ENCODE data around the gene RBAK. TPM values are rescaled to one million over a fixed set of nuclear protein-coding genes. Genes with fewer than 3 reads are reported as not detected.
"Not testable (repeated sequence)": the region's sequence is repeated elsewhere in the genome, so short reads cannot be mapped to it uniquely, and the experiment has no call there.

The RBAK gene
- total and polyA plus RNA-seq, 2 donors (not counting 1 experiment from before 2014, with no cell fraction given), result 3.7 to 20.3 TPM

DNA sequence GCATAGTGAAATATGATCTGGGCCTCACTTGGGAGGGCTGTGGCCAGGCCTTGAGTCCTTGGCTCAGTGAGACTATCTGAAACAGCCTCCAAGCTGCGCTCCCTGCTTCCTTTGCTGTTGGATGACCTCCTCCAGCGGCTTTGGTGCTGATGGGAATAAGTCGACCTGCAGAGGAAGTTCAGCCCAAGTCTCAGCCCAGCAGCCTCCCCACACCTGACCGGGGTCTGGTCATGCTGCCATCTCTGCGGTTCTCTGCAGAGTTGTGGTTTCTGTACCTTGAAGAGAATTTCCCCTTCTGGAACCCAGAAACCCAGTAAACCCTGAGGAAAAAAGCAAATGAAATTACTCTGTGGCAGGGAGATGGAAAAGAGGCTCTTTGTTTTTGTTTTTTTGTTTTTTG lies 4.6 kb upstream of the RBAK start:
- H3K9me3 Mint-ChIP-seq (ENCODE audit: insufficient read depth), result no peaks in the 10 kb centered on the region
- Histone ChIP-seq H4K20me1 (ENCODE audit: control insufficient read depth, insufficient read depth, low read length, poor library complexity, severe bottlenecking) (no peaks in the 10 kb centered on the region), H3K9ac (ENCODE audit: low read length) (no peak overlapping the region), H3K27me3 (replicated peaks in 1 of 4; ENCODE audit: control extremely low read depth in 1 of 4, control insufficient read depth in 3 of 4, insufficient read depth in 4 of 4, low read length in 3 of 4) (no peaks in the 10 kb centered on the region), H3K9me3 (ENCODE audit: control extremely low read depth in 1 of 3, control insufficient read depth in 2 of 3, insufficient read depth in 1 of 3, low read length in 2 of 3) (peaks cover 0 to 8% (median 0%) of the 10 kb centered on the region in 3 donors), H3K4me1 (ENCODE audit: control insufficient read depth in 2 of 2, insufficient read depth in 2 of 2, low read length in 2 of 2) (peaks cover 0 to 8% of the 10 kb centered on the region in 2 donors), H3K79me2 (ENCODE audit: control insufficient read depth, insufficient read depth, low read length) (peaks cover 6% of the 10 kb centered on the region), H3K4me3 (ENCODE audit: control extremely low read depth in 1 of 5, extremely low read depth in 1 of 5, insufficient read depth in 1 of 5, low read depth in 2 of 5, low read length in 4 of 5) (no peak overlapping the region), H3K27ac (ENCODE audit: low read length in 2 of 2) (no peak overlapping the region), H3K36me3 (replicated peaks in 1 of 2; ENCODE audit: control extremely low read depth in 1 of 2, control insufficient read depth in 1 of 2, extremely low read depth in 1 of 2, insufficient read depth in 2 of 2, low read length in 1 of 2) (no peaks in the 10 kb centered on the region), H3K4me2 (replicated peaks; ENCODE audit: low read depth, low read length, poor library complexity, severe bottlenecking) (no peak overlapping the region), H2AFZ (ENCODE audit: insufficient read depth, low read depth, low read length, poor library complexity, severe bottlenecking) (no peak overlapping the region)
- no peak for DNase-seq
- CTCF ChIA-PET, result no interaction called here
- H3K27me3 Mint-ChIP-seq, result no peaks in the 10 kb centered on the region
- POLR2A ChIA-PET, result no interaction called here
- no peak for ATAC-seq (ENCODE audit: low read depth)
- H3K4me1 Mint-ChIP-seq, result peaks cover 7% of the 10 kb centered on the region
- WGBS (ENCODE audit: insufficient coverage), result 46% methylated on average over 3 of the region's 5 CpGs
- intact Hi-C loops (cut with micrococcal nuclease), result no loop called here
- H3K27ac Mint-ChIP-seq, result no peak overlapping the region
- no peak for TF ChIP-seq EZH2 (IDR thresholded peaks at IDR 0.05; ENCODE audit: borderline replicate concordance, insufficient read depth, low read depth, low read length, poor library complexity, severe bottlenecking)
- TF ChIP-seq, protein P1, sequence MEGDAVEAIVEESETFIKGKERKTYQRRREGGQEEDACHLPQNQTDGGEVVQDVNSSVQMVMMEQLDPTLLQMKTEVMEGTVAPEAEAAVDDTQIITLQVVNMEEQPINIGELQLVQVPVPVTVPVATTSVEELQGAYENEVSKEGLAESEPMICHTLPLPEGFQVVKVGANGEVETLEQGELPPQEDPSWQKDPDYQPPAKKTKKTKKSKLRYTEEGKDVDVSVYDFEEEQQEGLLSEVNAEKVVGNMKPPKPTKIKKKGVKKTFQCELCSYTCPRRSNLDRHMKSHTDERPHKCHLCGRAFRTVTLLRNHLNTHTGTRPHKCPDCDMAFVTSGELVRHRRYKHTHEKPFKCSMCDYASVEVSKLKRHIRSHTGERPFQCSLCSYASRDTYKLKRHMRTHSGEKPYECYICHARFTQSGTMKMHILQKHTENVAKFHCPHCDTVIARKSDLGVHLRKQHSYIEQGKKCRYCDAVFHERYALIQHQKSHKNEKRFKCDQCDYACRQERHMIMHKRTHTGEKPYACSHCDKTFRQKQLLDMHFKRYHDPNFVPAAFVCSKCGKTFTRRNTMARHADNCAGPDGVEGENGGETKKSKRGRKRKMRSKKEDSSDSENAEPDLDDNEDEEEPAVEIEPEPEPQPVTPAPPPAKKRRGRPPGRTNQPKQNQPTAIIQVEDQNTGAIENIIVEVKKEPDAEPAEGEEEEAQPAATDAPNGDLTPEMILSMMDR (IDR thresholded peaks at IDR 0.05), result no peak
- no peak overlapping the region for H3K4me3 Mint-ChIP-seq

DNA sequence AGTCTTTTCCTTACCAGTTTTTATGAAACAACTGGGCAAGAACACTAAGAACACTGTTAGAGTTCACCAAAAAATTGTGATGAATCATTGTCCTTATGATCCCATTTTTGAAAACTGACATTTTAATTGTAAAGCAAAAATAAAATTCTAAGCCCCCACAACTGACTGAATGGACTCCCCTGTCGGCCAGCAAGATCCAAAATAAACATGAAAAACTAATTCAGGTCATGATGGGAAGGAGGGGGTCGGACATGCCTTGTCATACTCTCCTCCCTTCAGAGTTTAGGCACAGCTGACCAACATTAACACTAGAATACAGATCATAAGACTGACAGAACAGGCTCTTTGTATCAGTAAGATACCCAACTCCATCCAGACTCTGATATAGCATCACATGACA lies 2.0 kb upstream of the RBAK start:
- 80% methylated on average over 1 of the region's 2 CpGs for WGBS (ENCODE audit: insufficient coverage)
- H3K4me3 Mint-ChIP-seq, result no peak overlapping the region
- H3K9me3 Mint-ChIP-seq (ENCODE audit: insufficient read depth), result no peaks in the 10 kb centered on the region
- Histone ChIP-seq H3K36me3 (replicated peaks in 1 of 2; ENCODE audit: control extremely low read depth in 1 of 2, control insufficient read depth in 1 of 2, extremely low read depth in 1 of 2, insufficient read depth in 2 of 2, low read length in 1 of 2) (no peaks in the 10 kb centered on the region), H2AFZ (ENCODE audit: insufficient read depth, low read depth, low read length, poor library complexity, severe bottlenecking) (no peak overlapping the region), H3K9ac (ENCODE audit: low read length) (no peak overlapping the region), H3K27ac (ENCODE audit: low read length in 2 of 2) (no peak overlapping the region), H4K20me1 (ENCODE audit: control insufficient read depth, insufficient read depth, low read length, poor library complexity, severe bottlenecking) (no peaks in the 10 kb centered on the region), H3K4me3 (ENCODE audit: control extremely low read depth in 1 of 5, extremely low read depth in 1 of 5, insufficient read depth in 1 of 5, low read depth in 2 of 5, low read length in 4 of 5) (no peak overlapping the region), H3K27me3 (replicated peaks in 1 of 4; ENCODE audit: control extremely low read depth in 1 of 4, control insufficient read depth in 3 of 4, insufficient read depth in 4 of 4, low read length in 3 of 4) (no peaks in the 10 kb centered on the region), H3K4me2 (replicated peaks; ENCODE audit: low read depth, low read length, poor library complexity, severe bottlenecking) (no peak overlapping the region), H3K9me3 (ENCODE audit: control extremely low read depth in 1 of 3, control insufficient read depth in 2 of 3, insufficient read depth in 1 of 3, low read length in 2 of 3) (peaks cover 0 to 8% (median 0%) of the 10 kb centered on the region in 3 donors), H3K4me1 (ENCODE audit: control insufficient read depth in 2 of 2, insufficient read depth in 2 of 2, low read length in 2 of 2) (peaks cover 0 to 16% of the 10 kb centered on the region in 2 donors), H3K79me2 (ENCODE audit: control insufficient read depth, insufficient read depth, low read length) (peaks cover 15% of the 10 kb centered on the region)
- ATAC-seq (ENCODE audit: low read depth), result no peak
- intact Hi-C loops (cut with micrococcal nuclease), result loop anchor here (2.0 kb wide), 1 partner anchor 69 kb away; no protein-coding TSS in a partner anchor
- no peaks in the 10 kb centered on the region for H3K27me3 Mint-ChIP-seq
- peaks cover 20% of the 10 kb centered on the region for H3K4me1 Mint-ChIP-seq
- TF ChIP-seq EZH2 (IDR thresholded peaks at IDR 0.05; ENCODE audit: borderline replicate concordance, insufficient read depth, low read depth, low read length, poor library complexity, severe bottlenecking), result no peak
- TF ChIP-seq, protein P1 (IDR thresholded peaks at IDR 0.05), result no peak
- ChIA-PET POLR2A (no interaction called here), CTCF (interaction anchor here (2.4 kb wide), 1 partner anchor 70 kb away, joined by 10 read pairs; no protein-coding TSS in a partner anchor)
- no peak overlapping the region for H3K27ac Mint-ChIP-seq
- no peak for DNase-seq

DNA sequence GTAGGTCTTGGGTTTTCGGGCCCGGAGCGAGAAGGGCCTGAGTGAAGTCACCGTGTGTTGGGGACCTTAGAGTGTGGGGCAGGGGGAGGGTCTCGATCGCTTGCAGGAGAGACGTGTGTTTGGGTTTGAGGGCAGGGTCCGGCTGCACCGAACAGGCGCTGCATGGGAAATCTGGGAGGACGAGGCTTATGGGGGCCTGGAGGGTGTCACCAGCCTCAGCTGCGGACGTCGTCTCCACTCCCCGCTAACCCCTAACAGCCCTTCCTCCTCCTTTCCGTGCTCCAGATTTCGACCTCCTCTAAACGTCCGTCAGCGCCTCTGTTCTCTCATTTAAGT lies 705 bp downstream of the RBAK start:
- Histone ChIP-seq H3K4me2 (replicated peaks; ENCODE audit: low read depth, low read length, poor library complexity, severe bottlenecking) (peak overlapping the region; percentile 83), H3K9ac (ENCODE audit: low read length) (peak overlapping the region; percentile 90), H3K4me1 (ENCODE audit: control insufficient read depth in 2 of 2, insufficient read depth in 2 of 2, low read length in 2 of 2) (peaks cover 0 to 16% of the 10 kb centered on the region in 2 donors), H3K27ac (ENCODE audit: low read length in 2 of 2) (peak overlapping the region in 1 of 2 donors; percentile 85), H3K9me3 (ENCODE audit: control extremely low read depth in 1 of 3, control insufficient read depth in 2 of 3, insufficient read depth in 1 of 3, low read length in 2 of 3) (peaks cover 0 to 14% (median 3%) of the 10 kb centered on the region in 3 donors), H2AFZ (ENCODE audit: insufficient read depth, low read depth, low read length, poor library complexity, severe bottlenecking) (peak overlapping the region; percentile 95), H3K4me3 (ENCODE audit: control extremely low read depth in 1 of 5, extremely low read depth in 1 of 5, insufficient read depth in 1 of 5, low read depth in 2 of 5, low read length in 4 of 5) (peak overlapping the region in 4 of 5 experiments; percentile 61 to 87 (median 81)), H3K36me3 (replicated peaks in 1 of 2; ENCODE audit: control extremely low read depth in 1 of 2, control insufficient read depth in 1 of 2, extremely low read depth in 1 of 2, insufficient read depth in 2 of 2, low read length in 1 of 2) (peaks cover 0 to 14% of the 10 kb centered on the region in 2 experiments), H3K79me2 (ENCODE audit: control insufficient read depth, insufficient read depth, low read length) (peaks cover 19% of the 10 kb centered on the region)
- CTCF ChIA-PET; H3K27me3 ChIP-seq (replicated peaks in 1 of 4; ENCODE audit: control extremely low read depth in 1 of 4, control insufficient read depth in 3 of 4, insufficient read depth in 4 of 4, low read length in 3 of 4); DNase-seq; H3K9me3 Mint-ChIP-seq (ENCODE audit: insufficient read depth); ATAC-seq (ENCODE audit: low read depth); H3K27me3 Mint-ChIP-seq; H4K20me1 ChIP-seq (ENCODE audit: control insufficient read depth, insufficient read depth, low read length, poor library complexity, severe bottlenecking); POLR2A ChIA-PET: not testable (repeated sequence)
- 0% methylated on average over 14 of the region's 20 CpGs for WGBS (ENCODE audit: insufficient coverage)
- Mint-ChIP-seq H3K27ac (peak overlapping the region; percentile 76), H3K4me1 (peaks cover 27% of the 10 kb centered on the region), H3K4me3 (peak overlapping the region; percentile 95)
- intact Hi-C loops (cut with micrococcal nuclease), result loop anchor here (5.0 kb wide), 1 partner anchor 146 kb away; the partner anchor contains the start of gene WIPI2
